Gastrocnemius medialis (tissue), 4 donors: ENCODE measurements around the gene HLA-DQB1. TPM values are rescaled to one million over a fixed set of nuclear protein-coding genes. Genes with fewer than 3 reads are reported as not detected.
A peak's percentile ranks its signal among the peaks of the same experiment; 100 is the strongest.

Experiments used
- ATAC-seq, 2 donors: fragments of 150-250 bp; one replicate each; pipeline ENCODE4 v1.9.1; 2016
- DNase-seq, 2 donors: peaks; one replicate each; pipeline ENCODE4 v3.0.0-alpha.2; 2019
- H3K27ac ChIP-seq, 4 donors: fragments of 200-600 bp; sonication (generic); 1 replicate in 1 of 4; 2 replicates in 3 of 4; pipeline ENCODE4 v1.5.1; 2016 to 2018; ENCODE audit warnings: mild to moderate bottlenecking in 2 of 4, moderate library complexity in 1 of 4
- H3K27me3 ChIP-seq, 3 donors: fragments of 200-600 bp; sonication (generic) in 2 of 3; 1 replicate in 1 of 3; 2 replicates in 2 of 3; pipeline versions ENCODE4 v1.5.1 to v1.6.0; 2016 to 2019; ENCODE audit warnings: mild to moderate bottlenecking in 1 of 3, moderate library complexity in 1 of 3
- H3K36me3 ChIP-seq, 2 donors: fragments of 200-600 bp; sonication (generic) in 1 of 2; one replicate each; pipeline ENCODE4 v1.5.1; 2017 to 2018
- H3K4me1 ChIP-seq, 2 donors: fragments of 200-600 bp; sonication (generic) in 1 of 2; one replicate each; pipeline ENCODE4 v1.5.1; 2016 to 2017; ENCODE audit warnings: mild to moderate bottlenecking in 2 of 2
- H3K4me3 ChIP-seq, 4 donors: fragments of 200-600 bp; sonication (generic) in 3 of 4; 1 replicate in 1 of 4; 2 replicates in 3 of 4; pipeline ENCODE4 v1.5.1; 2016 to 2019; ENCODE audit warnings: mild to moderate bottlenecking in 2 of 4
- H3K9me3 ChIP-seq, 3 donors: fragments of 200-600 bp; sonication (generic) in 2 of 3; 1 replicate in 1 of 3; 2 replicates in 2 of 3; pipeline ENCODE4 v1.5.1; 2016 to 2019
- CTCF ChIP-seq, 5 experiments: fragments of 450-650 bp in 3 of 5; fragments of 200-600 bp in 2 of 5; sonication (generic) in 2 of 5; IDR thresholded peaks in 4 of 5; conservative IDR thresholded peaks in 1 of 5; 1 replicate in 4 of 5; 2 replicates in 1 of 5; pipeline ENCODE4 v1.5.1; 2016 to 2019; ENCODE audit warnings: antibody characterized with exemption in 5 of 5, mild to moderate bottlenecking in 3 of 5, moderate library complexity in 3 of 5
- POLR2A ChIP-seq, 2 donors: fragments of 450-650 bp; IDR thresholded peaks; one replicate each; pipeline ENCODE4 v1.6.1; 2017; ENCODE audit warnings: antibody characterized with exemption in 2 of 2, mild to moderate bottlenecking in 2 of 2, moderate library complexity in 2 of 2
- in situ Hi-C, 4 donors: fragments of 200-750 bp; cut with MboI; loops; one replicate each; pipeline versions ENCODE4 v1.15.0 to v1.8.0; 2017; ENCODE audit warnings: low sequenced_read_pairs in 4 of 4
- intact Hi-C: fragments of 100-400 bp; cut with DNase I; formaldehyde crosslinking; loops from one replicate; pipeline ENCODE4 v1.15.1; 2023; ENCODE audit warnings: low total_unique reads
- total RNA-seq, 4 donors: library from RNA; depleted of rRNA; stranded (reverse); fragments of >200 nt; gene quantifications; one replicate each; pipeline versions ENCODE4 v1.1.0 to v1.2.3, GENCODE V29; 2016

Gene HLA-DQB1
- total RNA-seq, 4 donors from 2014 or later: 0.22 to 2.2 (median 0.91) TPM

GRCh38 chr6:32624565-32624964 is 41.9 kb downstream of the HLA-DQB1 start:
- Histone ChIP-seq H3K4me1 (no peaks in the 10 kb centered on the region), H3K36me3 (no peaks in the 10 kb centered on the region), H3K4me3 (no peak overlapping the region), H3K27me3 (no peaks in the 10 kb centered on the region), H3K27ac (no peak overlapping the region), H3K9me3 (no peaks in the 10 kb centered on the region)
- in situ Hi-C loops: no loop called here
- no peak for ATAC-seq
- no peak for DNase-seq
- TF ChIP-seq CTCF (IDR thresholded peaks at IDR 0.05 in 4 of 5, conservative IDR thresholded peaks at IDR 0.05 in 1 of 5) (no peak), POLR2A (IDR thresholded peaks at IDR 0.05) (no peak)
- intact Hi-C loops: no loop called here

DNA sequence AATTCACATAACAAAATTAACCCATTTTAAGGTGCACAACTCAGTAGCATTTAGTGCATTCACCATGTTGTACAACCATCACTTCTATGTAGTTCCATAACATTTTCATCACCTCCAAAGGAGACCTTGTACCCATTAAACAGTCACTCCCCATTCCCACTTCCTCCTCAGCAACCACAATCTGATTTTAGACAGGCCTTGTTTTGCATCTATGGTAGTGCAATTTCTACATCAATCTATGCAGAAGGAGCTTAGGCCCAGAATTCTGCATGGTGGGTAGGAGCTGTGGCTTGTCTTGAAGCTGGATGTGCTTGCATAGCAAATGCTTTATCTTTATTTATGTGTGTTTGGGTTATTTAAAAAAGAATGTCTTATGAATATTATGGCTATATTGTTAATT is 42.8 kb downstream of the HLA-DQB1 start:
- no peaks in the 10 kb centered on the region for H3K4me1 ChIP-seq
- no peaks in the 10 kb centered on the region for H3K36me3 ChIP-seq
- no peak overlapping the region for H3K27ac ChIP-seq
- DNase-seq (no peak), ATAC-seq (no peak)
- in situ Hi-C loops (no loop called here), intact Hi-C loops (no loop called here)
- no peaks in the 10 kb centered on the region for H3K9me3 ChIP-seq
- TF ChIP-seq POLR2A (IDR thresholded peaks at IDR 0.05) (no peak), CTCF (IDR thresholded peaks at IDR 0.05 in 4 of 5, conservative IDR thresholded peaks at IDR 0.05 in 1 of 5) (no peak)
- H3K4me3 ChIP-seq: no peak overlapping the region
- H3K27me3 ChIP-seq: no peaks in the 10 kb centered on the region

GRCh38 chr6:32622545-32623401 is 43.7 kb downstream of the HLA-DQB1 start:
- peak in 1 of 2 donors; percentile 33 for ATAC-seq
- Histone ChIP-seq H3K36me3 (no peaks in the 10 kb centered on the region), H3K27ac (no peak overlapping the region), H3K4me1 (no peaks in the 10 kb centered on the region), H3K27me3 (no peaks in the 10 kb centered on the region), H3K9me3 (no peaks in the 10 kb centered on the region), H3K4me3 (no peak overlapping the region)
- peak in 2 of 5 experiments; percentile 23 to 36 for TF ChIP-seq CTCF (IDR thresholded peaks at IDR 0.05 in 4 of 5, conservative IDR thresholded peaks at IDR 0.05 in 1 of 5)
- no peak for TF ChIP-seq POLR2A (IDR thresholded peaks at IDR 0.05)
- intact Hi-C loops: no loop called here
- in situ Hi-C loops: no loop called here
- DNase-seq: no peak

DNA sequence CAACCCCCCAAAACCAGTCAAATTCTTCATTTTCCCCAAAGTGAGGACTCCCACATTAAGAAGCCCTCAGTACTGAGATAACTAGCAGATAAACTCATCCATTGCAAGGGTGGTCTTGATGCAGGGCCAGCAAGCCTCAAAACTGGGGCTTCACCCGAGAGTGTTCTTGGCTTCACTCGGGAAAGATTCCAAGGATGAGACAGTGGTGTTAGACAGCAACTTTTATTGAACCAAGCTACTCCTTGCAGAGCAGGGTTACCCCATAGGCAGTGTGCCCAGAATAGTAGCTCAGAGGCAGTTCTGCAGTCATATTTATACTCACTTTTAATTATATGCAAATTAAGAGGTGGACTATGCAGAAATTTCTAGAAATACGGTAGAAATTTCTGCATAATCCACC is 45.1 kb downstream of the HLA-DQB1 start:
- Histone ChIP-seq H3K4me1 (no peaks in the 10 kb centered on the region), H3K4me3 (no peak overlapping the region), H3K27ac (no peak overlapping the region), H3K27me3 (no peaks in the 10 kb centered on the region), H3K36me3 (no peaks in the 10 kb centered on the region), H3K9me3 (no peaks in the 10 kb centered on the region)
- intact Hi-C loops: no loop called here
- ATAC-seq: no peak
- TF ChIP-seq POLR2A (IDR thresholded peaks at IDR 0.05): no peak
- TF ChIP-seq CTCF (IDR thresholded peaks at IDR 0.05 in 4 of 5, conservative IDR thresholded peaks at IDR 0.05 in 1 of 5): no peak
- in situ Hi-C loops: no loop called here
- DNase-seq: no peak
